HEK293 (cell line): ENCODE data around the gene NRP1.

ENCODE experiments used
- ATF2 ChIP-seq: fragments of 450-650 bp; formaldehyde crosslinking; IDR thresholded peaks from 2 replicates; pipeline ENCODE4 v1.5.1; 2016; ENCODE audit warnings: missing biosample characterization, missing genetic modification characterization, low read depth
- BCL11A ChIP-seq: fragments of 450-650 bp; formaldehyde crosslinking; IDR thresholded peaks from 2 replicates; pipeline ENCODE4 v1.5.1; 2016; ENCODE audit warnings: low read depth, missing biosample characterization, missing genetic modification characterization
- FEZF1 ChIP-seq: fragments of 450-650 bp; formaldehyde crosslinking; IDR thresholded peaks from 2 replicates; pipeline ENCODE4 v1.5.1; 2016; ENCODE audit warnings: missing biosample characterization, missing genetic modification characterization
- PRDM4 ChIP-seq: fragments of 450-650 bp; formaldehyde crosslinking; IDR thresholded peaks from 2 replicates; pipeline ENCODE4 v1.5.1; 2017; ENCODE audit warnings: missing biosample characterization, missing genetic modification characterization
- SCRT1 ChIP-seq: fragments of 450-650 bp; formaldehyde crosslinking; IDR thresholded peaks from 2 replicates; pipeline ENCODE4 v1.5.1; 2016; ENCODE audit warnings: missing biosample characterization, missing genetic modification characterization, borderline replicate concordance
- TRIM28 ChIP-seq: IDR thresholded peaks from 2 replicates; pipeline ENCODE4 v1.6.1; 2011; ENCODE audit warnings: low read length, control low read depth, borderline replicate concordance
- ZBTB10 ChIP-seq: fragments of 450-650 bp; formaldehyde crosslinking; IDR thresholded peaks from 2 replicates; pipeline ENCODE4 v1.5.1; 2016; ENCODE audit warnings: missing biosample characterization, missing genetic modification characterization
- ZBTB44 ChIP-seq: fragments of 450-650 bp; IDR thresholded peaks from 2 replicates; pipeline ENCODE4 v1.5.1; 2018; ENCODE audit warnings: missing biosample characterization, mild to moderate bottlenecking, missing genetic modification characterization
- ZBTB6 ChIP-seq: fragments of 450-650 bp; formaldehyde crosslinking; IDR thresholded peaks from 2 replicates; pipeline ENCODE4 v1.5.1; 2017; ENCODE audit warnings: missing biosample characterization, missing genetic modification characterization
- ZNF133 ChIP-seq: fragments of 450-650 bp; formaldehyde crosslinking; IDR thresholded peaks from 2 replicates; pipeline ENCODE4 v1.5.1; 2016; ENCODE audit warnings: missing biosample characterization, missing genetic modification characterization
- ZNF169 ChIP-seq: fragments of 450-650 bp; formaldehyde crosslinking; IDR thresholded peaks from 2 replicates; pipeline ENCODE4 v1.5.1; 2016; ENCODE audit warnings: missing biosample characterization, missing genetic modification characterization
- ZNF175 ChIP-seq: fragments of 450-650 bp; formaldehyde crosslinking; IDR thresholded peaks from 2 replicates; pipeline ENCODE4 v1.5.1; 2016; ENCODE audit warnings: missing biosample characterization, missing genetic modification characterization
- ZNF280D ChIP-seq: fragments of 450-650 bp; formaldehyde crosslinking; IDR thresholded peaks from 2 replicates; pipeline ENCODE4 v1.5.1; 2016; ENCODE audit warnings: missing biosample characterization, missing genetic modification characterization
- ZNF324 ChIP-seq: fragments of 450-650 bp; formaldehyde crosslinking; IDR thresholded peaks from 2 replicates; pipeline ENCODE4 v1.5.1; 2016; ENCODE audit warnings: missing biosample characterization, missing genetic modification characterization
- ZNF398 ChIP-seq: fragments of 450-650 bp; formaldehyde crosslinking; IDR thresholded peaks from 2 replicates; pipeline ENCODE4 v1.5.1; 2017; ENCODE audit warnings: missing biosample characterization, missing genetic modification characterization
- ZNF426 ChIP-seq: fragments of 450-650 bp; formaldehyde crosslinking; IDR thresholded peaks from 2 replicates; pipeline ENCODE4 v1.5.1; 2017; ENCODE audit warnings: missing biosample characterization, missing genetic modification characterization, mild to moderate bottlenecking, inconsistent platforms, moderate library complexity
- ZNF76 ChIP-seq: fragments of 450-650 bp; formaldehyde crosslinking; IDR thresholded peaks from 2 replicates; pipeline ENCODE4; 2016; ENCODE audit warnings: low read depth, missing biosample characterization, missing genetic modification characterization, borderline replicate concordance
- ZNF776 ChIP-seq: fragments of 450-650 bp; formaldehyde crosslinking; IDR thresholded peaks from 2 replicates; pipeline ENCODE4 v1.5.0; 2017; ENCODE audit warnings: missing biosample characterization, missing genetic modification characterization, borderline replicate concordance
- ZNF792 ChIP-seq: fragments of 450-650 bp; formaldehyde crosslinking; IDR thresholded peaks from 2 replicates; pipeline ENCODE4 v1.5.1; 2016; ENCODE audit warnings: missing biosample characterization, missing genetic modification characterization
- ZNF830 ChIP-seq: fragments of 450-650 bp; IDR thresholded peaks from 2 replicates; pipeline ENCODE4 v1.5.0; 2018; ENCODE audit warnings: missing biosample characterization, missing genetic modification characterization, low read depth, mild to moderate bottlenecking, moderate library complexity
- ZSCAN23 ChIP-seq: fragments of 450-650 bp; formaldehyde crosslinking; IDR thresholded peaks from 2 replicates; pipeline ENCODE4 v1.5.1; 2016; ENCODE audit warnings: missing biosample characterization, missing genetic modification characterization
- ZSCAN4 ChIP-seq: fragments of 450-650 bp; formaldehyde crosslinking; IDR thresholded peaks from 2 replicates; pipeline ENCODE4 v1.5.1; 2017; ENCODE audit warnings: missing biosample characterization, missing genetic modification characterization

Gene NRP1

GRCh38 chr10:33330543-33331378 lies 3.7 kb downstream of the NRP1 start (continued):
- no peak for TF ChIP-seq ZBTB10
- TF ChIP-seq ZSCAN23 (tag by site-specific recombination), result peak; percentile 50; the same call in 1 of the 2 replicates
- peak; percentile 97 for TF ChIP-seq FEZF1
- TF ChIP-seq ZBTB6 (tag by site-specific recombination), result peak; percentile 29; the same call in 1 of the 2 replicates
- TF ChIP-seq ZNF133 (tag by site-specific recombination), result no peak
- TF ChIP-seq ZNF776, result no peak
- TF ChIP-seq ZNF76 (tag by site-specific recombination), result peak; percentile 29; the same call in 1 of the 2 replicates
- TF ChIP-seq ZNF169 (tag by site-specific recombination), result no peak
- TF ChIP-seq ZSCAN4 (tag by site-specific recombination), result peak; percentile 36; the same call in 1 of the 2 replicates
- TF ChIP-seq ZNF175 (tag by site-specific recombination), result no peak
- no peak for TF ChIP-seq BCL11A (tag by site-specific recombination)
- no peak for TF ChIP-seq ZNF426
- TF ChIP-seq ZNF324 (tag by site-specific recombination), result no peak
- TF ChIP-seq ZNF398 (tag by site-specific recombination), result no peak
- no peak for TF ChIP-seq ZNF830 (tag by site-specific recombination)
- TF ChIP-seq ZNF280D (tag by site-specific recombination), result no peak
- no peak for TF ChIP-seq ZNF792
- no peak for TF ChIP-seq SCRT1 (tag by site-specific recombination)
- TF ChIP-seq PRDM4 (tag by site-specific recombination), result peak; percentile 82; the same call in 1 of the 2 replicates
- no peak; the same call in 1 of the 2 replicates for TF ChIP-seq ZBTB44 (tag by site-specific recombination)
- no peak for TF ChIP-seq TRIM28
- TF ChIP-seq ATF2, result peak; percentile 49; the same call in 1 of the 2 replicates
